B cell (primary cell): ENCODE results near the gene CLCN5. TPM values are rescaled to one million over a fixed set of nuclear protein-coding genes. Genes with fewer than 3 reads are reported as not detected.

Experiments used
- ATAC-seq: fragments of 200-7000 bp; cut with Tn5 transposase; one replicate; pipeline ENCODE4 v1.10.0; 2021; ENCODE audit warnings: low read depth, mild to moderate bottlenecking, moderate number of reproducible peaks, moderate library complexity
- CTCF ChIA-PET: fragments of 350-600 bp; sonication (Branson Sonifier 250); formaldehyde crosslinking; loops from one replicate; lab custom pipeline; 2021; ENCODE audit warnings: antibody characterized with exemption, inconsistent platforms; lab: Charles Lee
- POLR2A ChIA-PET: fragments of 350-600 bp; sonication (Branson Sonifier 250); formaldehyde crosslinking; loops from one replicate; lab custom pipeline; 2021; ENCODE audit warnings: antibody characterized with exemption; lab: Charles Lee
- DNase-seq: peaks from one replicate; pipeline ENCODE4 v3.0.0; 2013
- H2AFZ ChIP-seq: 2 replicates; pipeline ENCODE4 v1.6.1; 2012; ENCODE audit warnings: mild to moderate bottlenecking, low read depth, low read length; ENCODE audit not compliant: insufficient read depth, poor library complexity, severe bottlenecking
- H3K27ac ChIP-seq, 2 donors: 1 replicate in 1 of 2; 2 replicates in 1 of 2; pipeline ENCODE4 v1.5.1; 2012 to 2013; ENCODE audit warnings: low read length in 2 of 2, mild to moderate bottlenecking in 2 of 2, moderate library complexity in 1 of 2
- H3K27me3 ChIP-seq, 4 experiments: fragments of 200-600 bp in 1 of 4; sonication (generic) in 1 of 4; replicated peaks in 1 of 4; 1 replicate in 2 of 4; 2 replicates in 2 of 4; pipeline versions ENCODE4 v1.6.1 to v1.7.0; 2013 to 2016; ENCODE audit warnings: low read length in 3 of 4, mild to moderate bottlenecking in 2 of 4, mixed read lengths in 1 of 4, moderate library complexity in 1 of 4; ENCODE audit not compliant: insufficient read depth in 4 of 4, control insufficient read depth in 3 of 4; ENCODE audit errors: control extremely low read depth in 1 of 4
- H3K36me3 ChIP-seq, 2 experiments: replicated peaks in 1 of 2; 1 replicate in 1 of 2; 2 replicates in 1 of 2; pipeline versions ENCODE4 v1.6.1 to v1.7.1; 2013; ENCODE audit warnings: low read length in 1 of 2; ENCODE audit not compliant: insufficient read depth in 2 of 2, control insufficient read depth in 1 of 2; ENCODE audit errors: control extremely low read depth in 1 of 2, extremely low read depth in 1 of 2
- H3K4me1 ChIP-seq, 2 donors: fragments of 200-600 bp in 1 of 2; sonication (generic) in 1 of 2; 1 replicate in 1 of 2; 2 replicates in 1 of 2; pipeline versions ENCODE4 v1.5.1 to v1.6.1; 2013 to 2017; ENCODE audit warnings: low read length in 2 of 2; ENCODE audit not compliant: control insufficient read depth in 2 of 2, insufficient read depth in 2 of 2
- H3K4me2 ChIP-seq: replicated peaks from 2 replicates; pipeline ENCODE3; 2012; ENCODE audit warnings: mild to moderate bottlenecking, low read depth, low read length; ENCODE audit not compliant: poor library complexity, severe bottlenecking
- H3K4me3 ChIP-seq, 5 experiments: fragments of 200-600 bp in 1 of 5; sonication (generic) in 1 of 5; 1 replicate in 3 of 5; 2 replicates in 2 of 5; pipeline versions ENCODE4 v1.5.1 to v1.7.0; 2011 to 2016; ENCODE audit warnings: low read length in 4 of 5, mild to moderate bottlenecking in 4 of 5, low read depth in 2 of 5, control low read depth in 1 of 5, moderate library complexity in 1 of 5; ENCODE audit not compliant: insufficient read depth in 1 of 5; ENCODE audit errors: control extremely low read depth in 1 of 5, extremely low read depth in 1 of 5
- H3K79me2 ChIP-seq: fragments of 200-600 bp; sonication (generic); one replicate; pipeline ENCODE4 v1.6.0; 2016; ENCODE audit warnings: low read length; ENCODE audit not compliant: control insufficient read depth, insufficient read depth
- H3K9ac ChIP-seq: fragments of 200-600 bp; sonication (generic); 2 replicates; pipeline ENCODE4 v1.6.1; 2017; ENCODE audit warnings: mild to moderate bottlenecking, low read length, moderate library complexity
- H3K9me3 ChIP-seq, 3 donors: one replicate each; pipeline versions ENCODE4 v1.6.1 to v1.7.1; 2013; ENCODE audit warnings: low read length in 2 of 3; ENCODE audit not compliant: control insufficient read depth in 2 of 3, insufficient read depth in 1 of 3; ENCODE audit errors: control extremely low read depth in 1 of 3
- H4K20me1 ChIP-seq: 2 replicates; pipeline ENCODE4 v1.6.0; 2012; ENCODE audit warnings: mild to moderate bottlenecking, low read length; ENCODE audit not compliant: insufficient read depth, control insufficient read depth, poor library complexity, severe bottlenecking
- H3K27ac Mint-ChIP-seq: one replicate; pipeline ENCODE4 v1.8.0; 2021; ENCODE audit warnings: mixed read lengths
- H3K27me3 Mint-ChIP-seq: one replicate; pipeline ENCODE4 v1.8.0; 2021; ENCODE audit warnings: mixed read lengths
- H3K4me1 Mint-ChIP-seq: one replicate; pipeline ENCODE4 v1.8.0; 2021; ENCODE audit warnings: mixed read lengths
- H3K4me3 Mint-ChIP-seq: one replicate; pipeline ENCODE4 v1.8.0; 2021; ENCODE audit warnings: mixed read lengths
- H3K9me3 Mint-ChIP-seq: one replicate; pipeline ENCODE4 v1.8.0; 2022; ENCODE audit warnings: mixed read lengths; ENCODE audit not compliant: insufficient read depth
- CTCF ChIP-seq: fragments of 200-600 bp; IDR thresholded peaks from one replicate; pipeline ENCODE4 v1.8.0; 2022; ENCODE audit warnings: antibody characterized with exemption, mild to moderate bottlenecking
- EZH2 ChIP-seq: IDR thresholded peaks from 2 replicates; pipeline ENCODE4 v1.6.1; 2012; ENCODE audit warnings: borderline replicate concordance, low read depth, mild to moderate bottlenecking, moderate library complexity, low read length; ENCODE audit not compliant: insufficient read depth, poor library complexity, severe bottlenecking
- WGBS: methylation state at CpG from one replicate; pipeline ENCODE4 v1.1.5; 2013; ENCODE audit warnings: missing lambda C conversion rate; ENCODE audit not compliant: insufficient coverage; 5-methylcytosine and 5-hydroxymethylcytosine counted together
- intact Hi-C: fragments of 100-400 bp; cut with micrococcal nuclease; formaldehyde crosslinking; loops from one replicate; pipeline ENCODE4 v1.10.0; 2022
- polyA plus RNA-seq: library from polyadenylated mRNA; depleted of rRNA; stranded (reverse); fragments of >200 nt; gene quantifications from 2 replicates; pipeline ENCODE4 v1.2.3, GENCODE V29; 2012
- total RNA-seq, 2 donors: library from RNA; stranded (reverse); fragments of 120-200 nt in 1 of 2; gene quantifications; 1 replicate in 1 of 2; 2 replicates in 1 of 2; pipeline versions ENCODE4 v1.2.3 to v1.2.4, GENCODE V29; 2013 to 2022

Gene CLCN5
- total and polyA plus RNA-seq, 2 donors (not counting 1 experiment from before 2014, with no cell fraction given): 0.55 to 3.6 TPM

DNA sequence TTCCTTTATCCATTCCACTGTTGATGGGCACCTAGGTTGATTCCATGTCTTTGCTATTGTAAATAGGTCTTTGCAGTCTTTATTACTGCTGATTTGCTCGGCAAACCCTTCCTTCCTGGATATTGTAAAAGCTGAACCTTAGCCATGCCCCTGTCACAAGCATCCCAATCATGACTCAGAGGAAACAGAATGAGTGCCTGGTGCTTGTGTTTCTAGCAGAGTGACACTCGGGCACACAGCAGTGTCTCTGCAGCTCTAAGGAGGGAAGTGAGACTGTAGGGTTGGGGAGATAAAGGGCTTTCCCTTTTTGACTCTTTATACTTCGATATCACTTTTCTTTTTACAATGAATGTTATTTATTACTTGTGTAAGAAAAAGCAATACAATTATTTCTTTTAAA lies 195.1 kb downstream of the CLCN5 start:
- Mint-ChIP-seq H3K4me1 (peaks cover 15% of the 10 kb centered on the region), H3K9me3 (no peaks in the 10 kb centered on the region), H3K27ac (no peak overlapping the region), H3K27me3 (peaks cover 4% of the 10 kb centered on the region), H3K4me3 (no peak overlapping the region)
- Histone ChIP-seq H3K9me3 (no peaks in the 10 kb centered on the region), H3K4me2 (no peak overlapping the region), H3K36me3 (no peaks in the 10 kb centered on the region), H3K27me3 (no peaks in the 10 kb centered on the region), H3K9ac (no peak overlapping the region), H3K4me1 (peaks cover 0 to 6% of the 10 kb centered on the region in 2 donors), H4K20me1 (no peaks in the 10 kb centered on the region), H3K4me3 (no peak overlapping the region), H3K79me2 (no peaks in the 10 kb centered on the region), H2AFZ (no peak overlapping the region), H3K27ac (no peak overlapping the region)
- intact Hi-C loops: no loop called here
- WGBS: no CpG with 5 or more reads among the region's 3 CpGs
- peak; percentile 3 for DNase-seq
- no peak for ATAC-seq
- TF ChIP-seq CTCF (no peak), EZH2 (no peak)
- POLR2A ChIA-PET: no interaction called here
- CTCF ChIA-PET: no interaction called here

- H3K4me1 ChIP-seq: no peaks in the 10 kb centered on the region
- no peak overlapping the region for H3K4me3 ChIP-seq
- H3K27ac ChIP-seq: no peak overlapping the region
- H3K27me3 Mint-ChIP-seq: no peaks in the 10 kb centered on the region
- no peak for DNase-seq
- H2AFZ ChIP-seq: no peak overlapping the region
- ChIA-PET CTCF (no interaction called here), POLR2A (no interaction called here)
- H3K27ac Mint-ChIP-seq: no peak overlapping the region
- no peaks in the 10 kb centered on the region for H3K36me3 ChIP-seq
- TF ChIP-seq CTCF: no peak
- TF ChIP-seq EZH2: no peak
- no peaks in the 10 kb centered on the region for H4K20me1 ChIP-seq
- no peaks in the 10 kb centered on the region for H3K9me3 Mint-ChIP-seq
- H3K9me3 ChIP-seq: no peaks in the 10 kb centered on the region
- WGBS: no CpG with 5 or more reads among the region's 1 CpG
- peaks cover 3% of the 10 kb centered on the region for H3K4me1 Mint-ChIP-seq
- no peak overlapping the region for H3K9ac ChIP-seq
- no peak overlapping the region for H3K4me3 Mint-ChIP-seq
- H3K4me2 ChIP-seq: no peak overlapping the region
- intact Hi-C loops: no loop called here
- H3K79me2 ChIP-seq: no peaks in the 10 kb centered on the region
- H3K27me3 ChIP-seq: peaks cover 0 to 3% (median 0%) of the 10 kb centered on the region in 4 experiments
- no peak for ATAC-seq
These were observed 203.1 kb downstream of the CLCN5 start for GRCh38 chrX:50125480-50125879.
